GM12892 (cell line): ENCODE measurements around the gene HMX2.

Source experiments
- POLR2A ChIP-seq: IDR thresholded peaks from 2 replicates; pipeline ENCODE4 v1.6.1; 2011; ENCODE audit warnings: low read depth, low read length, control low read depth
- POLR2AphosphoS5 ChIP-seq: IDR thresholded peaks from 2 replicates; pipeline ENCODE4 v1.6.1; 2011; ENCODE audit warnings: low read depth, low read length, control low read depth
- TAF1 ChIP-seq: IDR thresholded peaks from 2 replicates; pipeline ENCODE4 v1.6.1; 2011; ENCODE audit warnings: low read depth, mild to moderate bottlenecking, control low read depth, low read length, borderline replicate concordance

DNA sequence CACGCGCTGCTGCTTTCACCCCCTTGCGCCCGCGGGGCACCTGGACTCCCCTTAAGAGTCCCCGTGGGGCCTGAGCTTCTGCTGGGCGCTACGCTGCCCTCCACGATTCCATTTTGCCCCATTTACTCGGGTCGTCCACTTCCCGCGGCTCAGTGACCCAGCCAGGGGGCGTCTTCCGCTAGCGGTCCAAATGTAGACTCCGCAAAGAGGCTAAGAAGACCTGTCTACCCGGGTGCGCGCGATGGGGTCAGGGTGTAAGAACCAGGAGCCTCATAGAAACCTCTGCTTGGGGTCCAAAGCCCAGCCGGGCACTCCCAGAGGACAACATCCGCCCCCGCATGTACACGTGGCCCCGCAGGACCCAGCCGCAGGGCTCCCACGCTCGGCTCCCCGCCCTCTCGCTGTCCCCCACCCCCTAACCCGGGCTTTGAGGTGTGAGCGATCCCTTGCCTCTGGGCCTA lies 5.2 kb upstream of the HMX2 start:
- no peak for TF ChIP-seq TAF1
- TF ChIP-seq POLR2A = no peak
- TF ChIP-seq POLR2AphosphoS5 = no peak
